GM13977 (cell line): Measurements from ENCODE around the gene TRIM7.

ENCODE experiments used
- DNase-seq: peaks from one replicate; pipeline ENCODE4 v3.0.0; 2012; ENCODE audit warnings: low spot score
- in situ Hi-C: fragments of 300-500 bp; cut with MboI; formaldehyde crosslinking; loops from one replicate; pipeline ENCODE4 v1.12.0; 2022; ENCODE audit warnings: low sequenced_read_pairs, low pct_unique_long_range_greater_than_20kb, mixed read lengths, inconsistent platforms; ENCODE audit not compliant: unreplicated experiment
- TF ChIP-seq, protein P1 (sequence below): IDR thresholded peaks from 2 replicates; pipeline ENCODE4 v1.5.1; 2012; ENCODE audit warnings: mild to moderate bottlenecking, control low read depth; ENCODE audit not compliant: insufficient read depth; ENCODE audit errors: extremely low read depth, missing control alignments

TRIM7 gene

GRCh38 chr5:181243018-181243563, 38.1 kb upstream of the TRIM7 start:
- no peak for DNase-seq
- in situ Hi-C loops: no loop called here
- TF ChIP-seq, protein P1, sequence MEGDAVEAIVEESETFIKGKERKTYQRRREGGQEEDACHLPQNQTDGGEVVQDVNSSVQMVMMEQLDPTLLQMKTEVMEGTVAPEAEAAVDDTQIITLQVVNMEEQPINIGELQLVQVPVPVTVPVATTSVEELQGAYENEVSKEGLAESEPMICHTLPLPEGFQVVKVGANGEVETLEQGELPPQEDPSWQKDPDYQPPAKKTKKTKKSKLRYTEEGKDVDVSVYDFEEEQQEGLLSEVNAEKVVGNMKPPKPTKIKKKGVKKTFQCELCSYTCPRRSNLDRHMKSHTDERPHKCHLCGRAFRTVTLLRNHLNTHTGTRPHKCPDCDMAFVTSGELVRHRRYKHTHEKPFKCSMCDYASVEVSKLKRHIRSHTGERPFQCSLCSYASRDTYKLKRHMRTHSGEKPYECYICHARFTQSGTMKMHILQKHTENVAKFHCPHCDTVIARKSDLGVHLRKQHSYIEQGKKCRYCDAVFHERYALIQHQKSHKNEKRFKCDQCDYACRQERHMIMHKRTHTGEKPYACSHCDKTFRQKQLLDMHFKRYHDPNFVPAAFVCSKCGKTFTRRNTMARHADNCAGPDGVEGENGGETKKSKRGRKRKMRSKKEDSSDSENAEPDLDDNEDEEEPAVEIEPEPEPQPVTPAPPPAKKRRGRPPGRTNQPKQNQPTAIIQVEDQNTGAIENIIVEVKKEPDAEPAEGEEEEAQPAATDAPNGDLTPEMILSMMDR: no peak

DNA sequence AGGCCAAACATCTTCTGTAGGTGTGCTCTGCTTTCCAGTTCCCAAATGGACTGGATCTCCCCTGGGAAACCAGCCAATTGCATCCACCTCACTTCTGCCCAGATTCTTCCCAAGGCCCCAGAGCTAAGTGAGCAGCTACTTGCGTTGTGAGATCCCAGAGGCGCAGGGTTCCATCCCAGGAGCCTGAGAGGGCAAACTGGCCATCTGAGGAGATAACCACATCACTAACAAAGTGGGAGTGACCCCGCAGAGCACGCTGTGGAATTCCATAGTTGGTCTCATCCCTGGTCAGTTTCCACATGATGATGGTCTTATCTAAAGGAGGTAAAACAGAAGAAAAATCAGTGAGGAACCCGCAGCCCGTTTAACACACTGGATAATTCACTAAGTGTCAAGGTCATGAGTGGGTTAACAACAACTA, 37.0 kb upstream of the TRIM7 start:
- TF ChIP-seq, protein P1: no peak
- in situ Hi-C loops: no loop called here
- DNase-seq: no peak

DNA sequence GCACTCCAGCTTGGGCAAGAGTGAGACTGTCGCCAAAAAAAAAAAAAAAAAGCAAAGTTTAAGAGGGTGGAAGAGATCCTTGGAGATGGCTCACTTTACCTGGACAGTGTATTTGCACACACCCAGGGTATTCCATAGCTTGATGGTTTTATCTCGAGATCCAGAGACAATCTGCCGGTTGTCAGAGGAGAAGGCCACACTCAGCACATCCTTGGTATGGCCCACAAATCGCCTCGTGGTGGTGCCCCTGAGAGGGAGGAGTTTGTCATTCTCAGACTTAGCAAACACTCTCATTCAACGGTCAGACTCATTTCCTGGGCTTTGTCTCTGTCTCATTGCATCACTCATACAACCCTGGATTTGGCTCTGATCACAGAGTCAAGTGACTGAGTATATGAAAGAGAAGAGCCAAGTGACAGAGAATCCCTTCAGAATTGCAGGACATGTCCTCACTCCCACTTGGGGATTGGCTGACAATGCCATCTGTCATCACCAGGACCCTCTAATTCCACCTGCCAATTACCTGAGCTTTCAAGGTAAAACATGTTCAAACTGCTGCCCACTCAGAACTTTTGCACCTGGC, 36.5 kb upstream of the TRIM7 start:
- DNase-seq: no peak
- TF ChIP-seq, protein P1: no peak
- in situ Hi-C loops: no loop called here

DNA sequence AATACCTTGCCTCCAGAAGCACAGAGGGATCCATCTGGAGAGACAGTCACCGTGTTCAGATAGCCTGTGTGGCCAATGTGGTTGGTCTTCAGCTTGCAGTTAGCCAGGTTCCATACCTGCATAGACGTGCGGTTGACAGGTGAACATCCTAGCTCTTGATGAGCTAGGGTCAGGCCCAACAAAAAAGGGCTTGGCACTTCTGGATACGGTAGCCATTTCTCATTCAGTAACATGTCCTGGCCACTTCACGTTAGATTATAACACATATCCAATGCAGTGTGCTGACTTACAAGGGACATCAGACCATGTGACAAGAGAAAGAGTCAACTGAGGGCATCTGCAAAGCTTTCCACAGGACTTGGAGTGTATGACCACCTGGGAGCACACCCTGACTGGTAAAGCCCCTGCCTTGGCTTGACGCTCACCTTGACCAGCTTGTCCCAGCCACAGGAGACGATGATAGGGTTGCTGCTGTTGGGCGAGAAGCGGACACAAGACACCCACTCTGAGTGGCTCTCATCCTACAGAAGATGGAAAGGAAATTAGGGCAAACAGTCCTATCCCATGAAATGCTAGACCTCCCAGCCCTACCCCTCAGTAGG, 34.2 kb upstream of the TRIM7 start:
- no peak for DNase-seq
- in situ Hi-C loops: no loop called here
- TF ChIP-seq, protein P1: no peak

DNA sequence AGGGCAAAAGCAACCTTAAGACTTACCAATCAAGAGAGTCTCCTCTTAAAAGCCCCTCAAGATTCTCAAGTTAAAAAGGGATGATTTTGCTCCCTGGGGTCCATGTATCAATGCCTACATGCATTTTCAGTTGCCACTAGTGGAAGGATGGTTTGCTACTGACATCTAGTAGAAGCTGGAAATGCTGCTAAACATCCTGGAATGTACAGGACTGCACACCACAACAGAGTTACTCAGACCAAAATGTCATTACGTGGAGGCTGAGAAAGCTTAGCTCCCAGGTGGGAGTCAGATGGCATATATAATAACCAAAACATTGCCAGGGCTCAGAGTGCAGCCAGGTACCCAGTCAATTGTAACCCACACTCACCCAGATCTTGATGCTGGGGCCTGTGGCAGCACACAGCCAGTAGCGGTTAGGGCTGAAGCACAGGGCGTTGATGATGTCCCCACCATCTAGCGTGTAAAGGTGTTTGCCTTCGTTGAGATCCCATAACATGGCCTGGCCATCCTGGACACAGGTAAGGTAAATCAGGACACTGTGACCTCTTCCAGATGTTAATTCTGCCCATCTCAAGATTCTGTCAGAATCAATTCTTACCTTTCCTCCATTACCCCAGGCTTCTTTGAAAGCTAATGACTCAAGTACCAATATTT, 32.9 kb upstream of the TRIM7 start:
- in situ Hi-C loops: no loop called here
- TF ChIP-seq, protein P1: no peak
- no peak for DNase-seq

GRCh38 chr5:181236954-181237641, 32.1 kb upstream of the TRIM7 start:
- in situ Hi-C loops: no loop called here
- TF ChIP-seq, protein P1: no peak
- no peak for DNase-seq
